H1 (cell line): ENCODE results near the gene RIBC2. TPM values are rescaled to one million over a fixed set of nuclear protein-coding genes. Genes with fewer than 3 reads are reported as not detected.
A peak's percentile ranks its signal among the peaks of the same experiment; 100 is the strongest.

Source experiments
- CBX5 ChIP-seq: fragments of 300-800, 300-1000 bp; sonication (generic); IDR thresholded peaks from 2 replicates; pipeline ENCODE4 v1.7.1; 2016; ENCODE audit warnings: antibody characterized with exemption, low read length, low read depth
- CBX8 ChIP-seq: fragments of 300-800, 300-1000 bp; sonication (generic); IDR thresholded peaks from 2 replicates; pipeline ENCODE4 v1.7.1; 2016; ENCODE audit warnings: low read depth, low read length, borderline replicate concordance
- CTBP2 ChIP-seq: IDR thresholded peaks from 2 replicates; pipeline ENCODE4 v1.7.0; 2011; ENCODE audit warnings: borderline replicate concordance, mild to moderate bottlenecking, moderate library complexity, mixed read lengths, low read length; ENCODE audit not compliant: insufficient read depth, insufficient read length
- E2F6 ChIP-seq: IDR thresholded peaks from 2 replicates; pipeline ENCODE4 v1.6.1; 2012; ENCODE audit warnings: inconsistent platforms
- EGR1 ChIP-seq: IDR thresholded peaks from 2 replicates; pipeline ENCODE4 v1.6.1; 2011; ENCODE audit warnings: low read depth, low read length, borderline replicate concordance
- EP300 ChIP-seq, 2 experiments: IDR thresholded peaks; 1 replicate in 1 of 2; 2 replicates in 1 of 2; pipeline ENCODE4 v1.6.1; 2011 to 2012; ENCODE audit warnings: low read depth in 2 of 2, low read length in 2 of 2, mild to moderate bottlenecking in 2 of 2, borderline replicate concordance in 1 of 2, inconsistent platforms in 1 of 2, moderate library complexity in 1 of 2
- GABPA ChIP-seq: IDR thresholded peaks from 2 replicates; pipeline ENCODE4 v1.6.1; 2011; ENCODE audit warnings: mild to moderate bottlenecking, low read length, moderate library complexity, borderline replicate concordance; ENCODE audit not compliant: insufficient read depth
- HDAC2 ChIP-seq, 2 experiments: fragments of 300-600 bp in 1 of 2; sonication (generic) in 1 of 2; IDR thresholded peaks; 2 replicates each; pipeline ENCODE4 v1.6.1; 2011 to 2012; ENCODE audit warnings: low read depth in 2 of 2, low read length in 2 of 2, mild to moderate bottlenecking in 2 of 2, moderate library complexity in 2 of 2, borderline replicate concordance in 1 of 2, inconsistent platforms in 1 of 2
- HDAC6 ChIP-seq: IDR thresholded peaks from one replicate; pipeline ENCODE4 v1.7.1; 2012; ENCODE audit warnings: low read depth, mild to moderate bottlenecking, inconsistent platforms, low read length, moderate library complexity
- JUN ChIP-seq: IDR thresholded peaks from 2 replicates; pipeline ENCODE4 v1.6.1; 2011; ENCODE audit warnings: low read depth, mild to moderate bottlenecking, improper control_type of control experiment, low read length
- JUND ChIP-seq: IDR thresholded peaks from 2 replicates; pipeline ENCODE4 v1.6.1; 2011; ENCODE audit warnings: mild to moderate bottlenecking, improper control_type of control experiment, low read length
- KDM4A ChIP-seq: IDR thresholded peaks from one replicate; pipeline ENCODE4 v1.7.1; 2012; ENCODE audit warnings: low read depth, mild to moderate bottlenecking, moderate library complexity, low read length, inconsistent platforms; ENCODE audit not compliant: severe bottlenecking
- MAFK ChIP-seq: IDR thresholded peaks from 2 replicates; pipeline ENCODE4 v1.6.1; 2012; ENCODE audit warnings: low read depth, mild to moderate bottlenecking, improper control_type of control experiment, low read length
- MAX ChIP-seq: IDR thresholded peaks from 2 replicates; pipeline ENCODE4 v1.6.1; 2012; ENCODE audit warnings: inconsistent platforms
- NANOG ChIP-seq: IDR thresholded peaks from 2 replicates; pipeline ENCODE4 v1.6.1; 2011; ENCODE audit warnings: low read length, low read depth, mild to moderate bottlenecking, inconsistent platforms; ENCODE audit not compliant: insufficient read depth, poor library complexity, severe bottlenecking
- NRF1 ChIP-seq: IDR thresholded peaks from 2 replicates; pipeline ENCODE4 v1.6.1; 2011; ENCODE audit warnings: mild to moderate bottlenecking, low read depth, low read length, improper control_type of control experiment
- POLR2A ChIP-seq, 2 experiments: IDR thresholded peaks; 1 replicate in 1 of 2; 2 replicates in 1 of 2; pipeline ENCODE4 v1.6.1; 2011; ENCODE audit warnings: low read depth in 2 of 2, low read length in 2 of 2, mild to moderate bottlenecking in 2 of 2; ENCODE audit errors: control extremely low read depth in 1 of 2
- RFX5 ChIP-seq: IDR thresholded peaks from 2 replicates; pipeline ENCODE4 v1.6.1; 2011; ENCODE audit warnings: low read depth, low read length, improper control_type of control experiment, borderline replicate concordance
- SIN3A ChIP-seq, 2 experiments: IDR thresholded peaks in 1 of 2; conservative IDR thresholded peaks in 1 of 2; 2 replicates each; pipeline ENCODE4 v1.6.1; 2011 to 2012; ENCODE audit warnings: low read length in 2 of 2, improper control_type of control experiment in 1 of 2, low read depth in 1 of 2, mild to moderate bottlenecking in 1 of 2
- SIX5 ChIP-seq: IDR thresholded peaks from 2 replicates; pipeline ENCODE4 v1.6.1; 2011; ENCODE audit warnings: mild to moderate bottlenecking, low read depth, low read length
- SP2 ChIP-seq: IDR thresholded peaks from 2 replicates; pipeline ENCODE4 v1.6.1; 2012; ENCODE audit warnings: mild to moderate bottlenecking, low read length, inconsistent platforms
- SRF ChIP-seq: IDR thresholded peaks from 2 replicates; pipeline ENCODE4 v1.6.1; 2011; ENCODE audit warnings: mild to moderate bottlenecking, low read depth, low read length, moderate library complexity
- TEAD4 ChIP-seq: IDR thresholded peaks from 2 replicates; pipeline ENCODE4 v1.6.1; 2012; ENCODE audit warnings: low read depth, low read length, inconsistent platforms, mixed read lengths
- polyA plus RNA-seq, 7 experiments: library from polyadenylated mRNA; depleted of rRNA in 3 of 7; stranded (reverse) in 5 of 7; unstranded in 2 of 7; fragments of >200 nt in 5 of 7; fragments of 200-250 nt in 2 of 7; gene quantifications; 1 replicate in 5 of 7; 2 replicates in 1 of 7; 4 replicates in 1 of 7; pipeline versions ENCODE4 v1.2.1 to v1.2.3, GENCODE V29; 2011 to 2013; ENCODE audit warnings: missing spikeins in 2 of 7, mixed read lengths in 2 of 7
- total RNA-seq: library from RNA; stranded (reverse); fragmentation: NEBNext Ultra II Directional; extraction: Animal tissue kit (Norgen Biotek cat#: 25700); gene quantifications from 2 replicates; pipeline ENCODE4 v1.2.1, GENCODE V29; 2021

RIBC2 gene
- total and polyA plus RNA-seq, 2 of the 8 experiments (the other 6 are each of a cell fraction or from before 2014, with no cell fraction given): 0.79 to 2.1 TPM

GRCh38 chr22:45413368-45414211 is at the start of gene RIBC2, which contains the start of gene SMC1B (continued):
- TF ChIP-seq MAFK: no peak
- TF ChIP-seq EP300 (IDR thresholded peaks at IDR 0.05; ENCODE audit: borderline replicate concordance in 1 of 2, low read depth in 2 of 2, low read length in 2 of 2): no peak
- TF ChIP-seq POLR2A (IDR thresholded peaks at IDR 0.05; ENCODE audit: control extremely low read depth in 1 of 2, low read depth in 2 of 2, low read length in 2 of 2): no peak; a peak in 1 of 3 replicates
- no peak for TF ChIP-seq RFX5
- no peak for TF ChIP-seq TEAD4
- 0 out of 4 replicates have a peak, but pooled peaks have one; percentile 44 to 75 for TF ChIP-seq SIN3A (conservative IDR thresholded peaks at IDR 0.05 in 1 of 2, IDR thresholded peaks at IDR 0.05 in 1 of 2; ENCODE audit: low read depth in 1 of 2, low read length in 2 of 2)
- TF ChIP-seq SRF: no peak
- TF ChIP-seq EGR1: no peak
- no peak for TF ChIP-seq JUN
- TF ChIP-seq HDAC6: no peak
- TF ChIP-seq NRF1: no peak
- no peak for TF ChIP-seq SIX5
- TF ChIP-seq CBX5: no peak
- no peak for TF ChIP-seq GABPA
- TF ChIP-seq MAX: peak; percentile 94
- TF ChIP-seq NANOG: no peak
- no peak for TF ChIP-seq SP2
- TF ChIP-seq CBX8: no peak
- TF ChIP-seq CTBP2: peak; percentile 31
- TF ChIP-seq E2F6: peak; percentile 100
- no peak for TF ChIP-seq JUND
- peak in 1 of 2 experiments; percentile 89; a peak in 1 of 4 replicates for TF ChIP-seq HDAC2 (IDR thresholded peaks at IDR 0.05; ENCODE audit: borderline replicate concordance in 1 of 2, low read depth in 2 of 2, low read length in 2 of 2)
- TF ChIP-seq KDM4A: peak; percentile 98
